BJ (cell line): ENCODE data around the gene ANTXR2. TPM values are rescaled to one million over a fixed set of nuclear protein-coding genes. Genes with fewer than 3 reads are reported as not detected.

Experiments used
- CTCF ChIA-PET: fragments of 350-600 bp; formaldehyde crosslinking; extraction: SDS; loops from one replicate; lab custom pipeline; 2021; ENCODE audit warnings: antibody characterized with exemption, inconsistent platforms; lab: Yijun Ruan, JAX
- POLR2A ChIA-PET: fragments of 300-600 bp; sonication (Branson Sonifier 250); formaldehyde crosslinking; extraction: SDS; loops from one replicate; lab custom pipeline; 2021; ENCODE audit warnings: antibody characterized with exemption; lab: Charles Lee
- DNase-seq: peaks from one replicate; pipeline ENCODE4 v3.0.0-alpha.2; 2011; ENCODE audit warnings: low read depth
- H3K27me3 ChIP-seq: 2 replicates; pipeline ENCODE4 v1.6.0; 2011; ENCODE audit warnings: low read length; ENCODE audit not compliant: control insufficient read depth, insufficient read depth
- H3K36me3 ChIP-seq: 2 replicates; pipeline ENCODE4 v1.5.1; 2011; ENCODE audit warnings: low read length; ENCODE audit not compliant: control insufficient read depth, insufficient read depth
- H3K4me3 ChIP-seq: 2 replicates; pipeline ENCODE4 v1.5.1; 2011; ENCODE audit warnings: low read depth, mild to moderate bottlenecking, control low read depth, low read length
- polyA plus RNA-seq: library from polyadenylated mRNA; depleted of rRNA; stranded (reverse); fragments of >200 nt; gene quantifications from 2 replicates; pipeline ENCODE4 v1.2.3, GENCODE V29; 2011
- TF ChIP-seq, protein P1 (sequence below): IDR thresholded peaks from 2 replicates; pipeline ENCODE4 v1.5.1; 2011; ENCODE audit warnings: low read depth, mild to moderate bottlenecking, control low read depth, inconsistent platforms, low read length, moderate library complexity; ENCODE audit not compliant: insufficient read depth

Gene ANTXR2
- polyA plus RNA-seq, 1 experiment: 18.9 TPM

- Histone ChIP-seq H3K4me3 (no peak overlapping the region), H3K36me3 (no peaks in the 10 kb centered on the region), H3K27me3 (no peaks in the 10 kb centered on the region)
- DNase-seq: no peak
- TF ChIP-seq, protein P1, sequence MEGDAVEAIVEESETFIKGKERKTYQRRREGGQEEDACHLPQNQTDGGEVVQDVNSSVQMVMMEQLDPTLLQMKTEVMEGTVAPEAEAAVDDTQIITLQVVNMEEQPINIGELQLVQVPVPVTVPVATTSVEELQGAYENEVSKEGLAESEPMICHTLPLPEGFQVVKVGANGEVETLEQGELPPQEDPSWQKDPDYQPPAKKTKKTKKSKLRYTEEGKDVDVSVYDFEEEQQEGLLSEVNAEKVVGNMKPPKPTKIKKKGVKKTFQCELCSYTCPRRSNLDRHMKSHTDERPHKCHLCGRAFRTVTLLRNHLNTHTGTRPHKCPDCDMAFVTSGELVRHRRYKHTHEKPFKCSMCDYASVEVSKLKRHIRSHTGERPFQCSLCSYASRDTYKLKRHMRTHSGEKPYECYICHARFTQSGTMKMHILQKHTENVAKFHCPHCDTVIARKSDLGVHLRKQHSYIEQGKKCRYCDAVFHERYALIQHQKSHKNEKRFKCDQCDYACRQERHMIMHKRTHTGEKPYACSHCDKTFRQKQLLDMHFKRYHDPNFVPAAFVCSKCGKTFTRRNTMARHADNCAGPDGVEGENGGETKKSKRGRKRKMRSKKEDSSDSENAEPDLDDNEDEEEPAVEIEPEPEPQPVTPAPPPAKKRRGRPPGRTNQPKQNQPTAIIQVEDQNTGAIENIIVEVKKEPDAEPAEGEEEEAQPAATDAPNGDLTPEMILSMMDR: no peak
- CTCF ChIA-PET: no interaction called here
- POLR2A ChIA-PET: no interaction called here
Observed at GRCh38 chr4:79982601-79983322, 90.3 kb downstream of the ANTXR2 start.

GRCh38 chr4:79980448-79980847, 92.6 kb downstream of the ANTXR2 start:
- no peak for DNase-seq
- ChIA-PET CTCF (interaction anchor here (1.7 kb wide), 1 partner anchor 203 kb away, joined by 3 read pairs; no protein-coding TSS in a partner anchor), POLR2A (no interaction called here)
- Histone ChIP-seq H3K36me3 (peaks cover 2% of the 10 kb centered on the region; the same call in 1 of the 2 replicates), H3K27me3 (no peaks in the 10 kb centered on the region), H3K4me3 (no peak overlapping the region)
- TF ChIP-seq, protein P1: no peak

GRCh38 chr4:79979785-79980437, 93.1 kb downstream of the ANTXR2 start:
- TF ChIP-seq, protein P1: no peak
- no peak for DNase-seq
- Histone ChIP-seq H3K4me3 (no peak overlapping the region), H3K36me3 (peaks cover 2% of the 10 kb centered on the region; the same call in 1 of the 2 replicates), H3K27me3 (no peaks in the 10 kb centered on the region)
- ChIA-PET POLR2A (interaction anchor here (0.8 kb wide), 1 partner anchor 102 kb away, joined by 4 read pairs; no protein-coding TSS in a partner anchor), CTCF (interaction anchor here (0.7 to 1.7 kb wide), 2 partner anchors 99 to 203 kb away, joined by 3 to 5 read pairs; no protein-coding TSS in a partner anchor)

DNA sequence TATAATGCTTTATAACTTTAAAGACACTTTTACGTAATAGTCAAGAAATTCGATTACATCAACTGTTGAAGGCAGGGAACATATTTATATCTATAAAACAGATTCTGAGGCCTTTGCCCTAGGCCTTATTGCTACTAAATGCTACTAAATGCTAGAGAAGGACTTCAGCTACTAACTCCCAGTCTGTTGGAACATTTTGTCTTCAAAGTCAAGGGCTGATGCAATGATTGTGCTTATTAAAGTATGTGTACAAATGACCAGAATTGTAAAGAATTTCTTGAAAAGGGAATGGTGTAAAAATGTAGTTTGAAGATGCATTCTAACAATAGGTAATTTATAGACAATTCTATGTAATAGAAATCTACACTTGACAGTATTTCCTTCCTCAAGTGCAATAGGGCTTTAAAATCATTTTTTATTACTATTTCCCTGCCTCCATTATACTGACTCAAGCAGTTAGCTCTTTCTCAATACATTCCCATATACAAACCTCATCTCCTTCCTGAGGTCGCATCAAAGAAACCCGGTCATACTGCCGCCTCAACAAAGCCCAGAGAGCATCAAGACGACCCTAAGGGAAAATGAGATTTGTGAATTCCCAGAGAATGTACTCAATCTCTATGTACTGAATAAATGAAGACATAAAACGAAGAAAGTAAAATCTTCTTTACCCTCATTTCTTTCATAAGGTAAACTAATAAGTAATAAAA, 95.7 kb downstream of the ANTXR2 start:
- H3K36me3 ChIP-seq: peaks cover 2% of the 10 kb centered on the region; the same call in 1 of the 2 replicates
- DNase-seq: no peak
- ChIA-PET CTCF (interaction anchor here (0.5 to 0.9 kb wide), 2 partner anchors 15 to 209 kb away, joined by 3 read pairs; no protein-coding TSS in a partner anchor), POLR2A (no interaction called here)
- no peaks in the 10 kb centered on the region for H3K27me3 ChIP-seq
- TF ChIP-seq, protein P1: no peak
- no peak overlapping the region for H3K4me3 ChIP-seq
